NCI-H2029 (cell line): ENCODE measurements around the gene IQSEC1.

ENCODE experiments used
- DNase-seq: peaks from one replicate; lab custom pipeline; 2025; lab: John Stamatoyannopoulos, UW

Gene IQSEC1

DNA sequence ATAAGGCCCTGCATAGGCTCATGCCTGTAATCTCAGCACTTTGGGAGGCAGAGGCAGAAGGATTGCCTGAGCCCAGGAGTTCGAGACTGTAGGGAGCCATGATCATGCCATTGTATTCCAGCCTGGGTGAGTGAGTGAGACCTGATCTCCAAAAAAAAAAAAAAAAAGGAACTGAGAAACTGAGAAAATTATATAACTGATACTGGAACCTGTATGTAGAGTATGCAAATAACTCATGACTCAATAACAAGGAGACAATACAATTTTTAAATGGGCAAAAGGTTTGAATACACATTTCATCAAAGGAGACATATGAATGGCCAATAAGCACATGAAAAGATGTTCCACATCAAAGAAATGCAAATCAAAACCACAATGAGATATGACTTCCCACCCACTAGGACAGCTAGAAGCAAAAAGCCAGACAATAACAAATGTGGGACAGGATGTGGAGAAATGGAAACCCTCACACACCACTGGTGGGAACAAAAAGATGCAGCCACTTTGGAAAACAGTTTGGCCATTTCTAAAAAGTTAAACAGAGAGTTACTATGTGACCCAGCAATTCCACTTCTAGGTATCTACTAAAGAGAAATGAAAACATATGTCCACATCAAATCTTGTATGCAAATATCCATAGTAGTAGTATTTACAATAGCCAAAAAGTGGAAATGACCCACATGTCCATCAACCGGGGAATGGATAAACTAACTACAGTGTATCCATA, 70.7 kb downstream of the IQSEC1 start:
- DNase-seq, result no peak

- DNase-seq, result no peak
Measured at GRCh38 chr3:12999147-13000140, 73.8 kb downstream of the IQSEC1 start.

DNA sequence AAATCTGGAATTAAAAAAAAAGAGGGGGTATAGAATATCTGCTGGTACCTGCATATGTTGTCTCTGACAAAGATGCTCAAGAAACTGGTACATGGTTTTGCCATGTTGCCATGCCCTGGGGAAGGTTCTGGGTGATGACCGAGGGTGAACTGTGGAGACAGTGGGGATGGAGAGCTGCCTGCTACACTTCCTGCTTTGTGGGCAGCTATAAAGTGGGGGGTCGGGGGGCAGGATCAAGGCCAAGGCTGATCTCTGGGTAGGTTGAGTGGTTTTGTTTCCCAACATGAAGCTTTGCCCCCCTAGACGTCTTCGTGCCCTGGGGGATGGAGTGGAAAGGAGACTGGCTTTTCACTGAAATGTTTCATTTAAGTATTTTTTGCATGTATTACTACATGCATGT, 74.6 kb downstream of the IQSEC1 start:
- no peak for DNase-seq

DNA sequence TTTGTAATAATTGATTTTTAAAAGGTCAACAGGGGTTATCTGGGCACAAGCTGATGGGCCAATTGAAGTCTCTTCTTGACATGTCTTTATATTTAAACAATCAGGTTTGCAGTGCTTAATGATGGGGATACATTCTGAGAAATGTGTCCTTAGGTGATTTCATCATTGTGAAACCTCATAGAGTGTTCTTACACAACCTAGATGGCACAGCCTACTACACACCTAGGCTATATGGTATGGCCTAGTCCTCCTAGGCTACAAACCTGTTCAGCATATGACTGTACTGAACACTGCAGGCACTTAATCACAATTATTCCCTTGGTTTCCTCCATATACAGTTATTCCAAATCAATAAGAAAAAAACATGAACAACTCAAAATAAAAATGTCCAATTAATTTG, 75.8 kb downstream of the IQSEC1 start:
- DNase-seq, result no peak

DNA sequence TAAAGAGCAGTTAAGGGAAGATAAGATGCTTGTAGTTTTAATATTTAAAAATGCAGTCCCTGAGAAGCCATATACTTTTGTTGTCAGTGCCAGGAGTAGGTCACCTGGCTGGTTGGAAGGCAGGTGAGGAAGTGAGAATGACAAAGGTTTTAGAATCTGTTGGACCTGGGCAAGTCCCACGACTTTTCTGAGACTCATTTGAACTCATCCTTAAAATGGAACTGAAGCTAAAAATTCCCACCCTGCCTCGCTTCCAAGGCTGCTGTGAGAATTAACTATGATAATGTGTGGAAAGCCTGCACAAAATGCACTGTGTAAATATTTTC, 77.1 kb downstream of the IQSEC1 start:
- DNase-seq, result no peak

GRCh38 chr3:12995389-12996180, 77.6 kb downstream of the IQSEC1 start:
- DNase-seq, result no peak

- DNase-seq, result peak; percentile 88
Measured at GRCh38 chr3:12994607-12995388, 78.4 kb downstream of the IQSEC1 start.

- DNase-seq, result no peak
Measured at GRCh38 chr3:12994357-12994606, 78.9 kb downstream of the IQSEC1 start.

DNA sequence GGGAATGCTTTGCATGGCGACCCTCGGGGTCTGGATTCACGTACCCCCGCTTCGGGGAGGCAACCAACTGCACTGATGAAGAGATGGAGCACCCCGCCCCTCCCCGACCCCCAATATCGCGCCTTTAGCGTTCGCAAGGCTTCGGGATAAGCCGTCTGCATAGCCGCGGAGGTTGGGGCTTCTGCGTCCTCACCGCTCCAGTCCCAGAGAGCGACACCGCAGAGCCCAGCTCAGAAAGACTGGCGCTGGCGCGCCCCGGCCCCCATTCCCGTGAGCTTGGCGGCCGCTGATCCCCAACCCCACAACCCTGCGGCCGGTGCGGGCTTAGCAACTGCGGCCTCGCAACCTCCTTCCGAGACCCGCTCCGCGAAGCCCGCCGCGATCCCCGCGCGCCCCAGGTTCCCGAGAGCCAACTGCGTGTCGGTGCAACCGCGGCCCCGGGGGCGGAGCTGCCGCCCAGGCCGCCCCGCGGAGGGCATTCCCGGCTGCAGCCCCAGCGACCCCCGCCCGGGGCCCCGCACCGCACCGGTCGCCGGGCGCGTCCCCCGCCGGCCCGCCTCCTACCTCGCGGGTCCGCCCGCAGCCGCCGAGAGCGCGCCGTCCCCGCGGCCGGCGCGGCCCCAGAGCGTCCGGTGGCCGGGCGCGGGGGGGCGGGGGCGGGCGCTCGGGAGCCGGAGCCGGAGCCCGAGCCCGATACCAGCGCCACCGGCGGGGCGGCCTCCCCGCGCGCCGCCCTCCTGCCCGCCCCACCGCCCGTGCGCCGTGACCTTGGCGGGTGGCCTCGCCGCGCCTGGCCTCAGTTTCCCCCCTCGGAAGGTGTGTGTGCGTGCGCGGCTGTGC, 79.5 kb downstream of the IQSEC1 start:
- DNase-seq, result no peak

GRCh38 chr3:12992629-12993516, 80.4 kb downstream of the IQSEC1 start:
- DNase-seq, result no peak

GRCh38 chr3:12991861-12992281, 81.4 kb downstream of the IQSEC1 start:
- no peak for DNase-seq

GRCh38 chr3:12991481-12991837, 81.8 kb downstream of the IQSEC1 start:
- no peak for DNase-seq

DNA sequence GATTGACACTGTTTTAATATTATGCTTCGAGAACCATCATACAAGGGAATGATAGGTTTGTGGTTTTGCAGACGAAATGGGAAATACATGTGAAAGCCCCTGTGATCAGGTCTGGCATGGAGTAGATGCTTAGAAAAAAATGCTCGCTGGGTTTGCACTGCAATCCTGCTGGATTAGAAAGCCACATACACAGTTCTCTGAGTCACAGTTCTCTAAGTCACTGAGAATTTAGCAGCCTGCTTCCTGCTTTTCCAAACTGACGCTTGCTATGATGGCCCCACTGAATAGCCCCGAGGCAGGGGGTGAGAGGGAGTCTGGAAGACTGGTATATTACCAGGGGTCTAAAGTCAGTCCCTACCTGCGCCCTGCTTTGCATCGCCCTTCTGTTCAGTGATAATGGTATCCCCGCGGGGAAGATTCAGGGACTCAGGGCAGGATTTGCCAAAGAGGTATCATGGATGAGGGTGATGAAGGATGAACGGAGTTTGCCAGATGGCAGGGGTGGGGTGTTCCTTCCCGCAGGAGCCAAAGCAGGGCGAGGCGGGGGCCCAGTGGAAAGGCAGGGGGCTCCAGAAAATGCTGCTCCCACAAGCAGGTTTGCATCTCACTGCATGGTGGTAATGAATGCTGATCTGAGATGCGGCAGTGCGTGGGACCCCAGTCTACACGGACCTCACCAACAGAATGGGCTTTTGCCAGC, 82.3 kb downstream of the IQSEC1 start:
- DNase-seq, result no peak

DNA sequence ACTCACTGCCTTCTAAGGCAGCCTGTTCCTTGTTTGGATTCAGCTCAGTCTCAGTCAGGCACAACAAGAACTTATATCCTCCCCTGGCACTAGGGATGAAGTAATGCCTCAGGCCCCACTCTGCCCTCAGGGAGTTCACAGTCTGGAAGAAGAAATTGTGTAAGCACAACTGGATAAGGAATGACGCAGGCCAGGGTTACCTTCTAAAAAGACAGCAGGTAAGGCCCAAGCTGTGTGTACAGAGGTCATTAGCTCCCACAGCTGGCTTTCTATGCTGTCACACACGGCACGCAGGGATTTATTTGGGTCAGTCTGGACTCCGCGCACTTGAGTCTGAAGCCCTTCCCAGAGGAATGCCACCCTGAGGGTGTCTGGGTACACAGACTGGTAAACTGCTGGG, 82.9 kb downstream of the IQSEC1 start:
- no peak for DNase-seq

DNA sequence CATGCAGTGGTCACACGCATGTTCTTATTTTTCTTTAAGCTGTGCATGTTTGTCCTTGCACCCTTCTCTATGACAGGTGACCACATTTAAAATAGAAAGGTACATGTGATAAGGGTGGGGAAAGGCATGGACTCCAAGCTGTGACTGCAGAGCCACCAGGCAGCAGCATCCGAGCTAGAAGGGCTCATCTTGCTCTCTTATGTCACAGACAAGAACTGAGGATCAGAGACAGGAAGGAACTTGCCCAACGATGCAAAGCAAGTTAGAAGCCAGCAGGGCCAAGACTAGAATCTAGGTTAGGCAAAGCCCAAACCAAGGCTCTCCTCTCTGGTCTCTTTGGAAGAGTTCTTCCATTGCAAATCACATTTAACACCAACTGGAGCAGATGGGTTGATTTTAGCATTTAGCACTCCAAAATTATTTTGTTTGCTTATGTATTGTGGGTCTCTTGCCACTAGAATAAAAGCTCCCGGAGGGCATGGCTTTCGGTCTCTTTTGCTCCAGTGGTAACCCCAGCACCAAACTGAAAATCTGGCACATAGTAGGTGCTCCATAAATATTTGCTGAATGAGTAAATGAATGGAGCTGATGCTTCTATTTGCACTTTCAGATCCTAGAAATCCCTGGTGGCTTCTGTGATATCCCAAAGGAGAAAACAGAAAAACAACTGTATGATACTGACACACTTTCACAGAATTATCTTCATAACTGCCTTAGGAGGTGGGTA, 84.3 kb downstream of the IQSEC1 start:
- DNase-seq, result no peak

DNA sequence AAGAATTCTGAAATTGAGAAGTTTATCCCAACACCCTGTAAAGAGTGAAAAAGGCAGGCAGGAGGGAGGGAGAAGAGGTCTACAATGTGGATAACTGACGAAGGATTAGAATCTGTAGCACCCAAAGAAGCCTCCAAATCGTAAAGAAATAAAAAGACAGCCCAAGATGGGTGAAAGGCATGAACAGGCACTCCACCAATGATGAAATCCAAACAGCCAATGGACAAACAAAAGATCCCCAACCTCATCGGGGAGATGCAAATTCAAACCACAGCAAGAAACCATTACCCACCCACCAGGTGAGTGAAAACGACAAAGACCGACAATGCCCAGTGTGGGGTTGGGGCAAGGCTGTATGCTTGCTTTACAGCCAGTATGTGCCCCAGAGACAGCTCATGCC, 85.6 kb downstream of the IQSEC1 start:
- DNase-seq, result no peak

DNA sequence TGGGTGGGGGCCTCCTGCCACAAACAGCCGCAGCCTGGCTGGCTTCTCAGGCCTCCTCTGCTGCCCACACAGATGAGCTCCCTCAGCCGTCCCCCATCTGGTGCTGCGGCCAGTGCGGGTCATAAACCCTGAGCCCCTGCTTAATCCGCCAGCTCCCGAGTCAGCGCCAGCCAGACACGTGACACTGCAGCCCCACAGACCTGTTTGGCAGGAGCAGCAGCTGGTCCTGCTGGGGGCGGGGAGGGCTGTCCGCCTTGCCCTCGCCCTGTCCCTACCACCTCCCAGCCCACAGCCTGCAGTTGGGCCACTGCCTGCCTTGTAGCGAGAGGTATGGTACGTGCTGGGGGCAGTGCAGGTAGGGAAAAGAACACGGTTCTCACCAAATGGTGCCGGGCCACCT, 86.2 kb downstream of the IQSEC1 start:
- DNase-seq, result no peak

- DNase-seq, result no peak
Measured at GRCh38 chr3:12986521-12986920, 86.7 kb downstream of the IQSEC1 start.

- no peak for DNase-seq
Measured at GRCh38 chr3:12986031-12986430, 87.2 kb downstream of the IQSEC1 start.
